A673 (cell line): Measurements from ENCODE around the gene KIF26B. TPM values are rescaled to one million over a fixed set of nuclear protein-coding genes. Genes with fewer than 3 reads are reported as not detected.

Source experiments
- BruUV-seq: library from RNA; stranded (reverse); fragments of 400-500 nt; replicated peaks from 2 replicates; lab custom pipeline; 2021; lab: Mats Ljungman, UMichigan
- CTCF ChIA-PET: fragments of 300-600 bp; sonication (Branson Sonifier 250); formaldehyde crosslinking; loops from one replicate; lab custom pipeline; 2022; ENCODE audit warnings: antibody characterized with exemption; lab: Charles Lee
- POLR2A ChIA-PET: fragments of 300-600 bp; sonication (Branson Sonifier 250); formaldehyde crosslinking; loops from one replicate; lab custom pipeline; 2022; ENCODE audit warnings: antibody characterized with exemption; ENCODE audit not compliant: low non-redundant PET; lab: Charles Lee
- DNase-seq: peaks from one replicate; pipeline ENCODE4 v3.0.0-alpha.2; 2015; ENCODE audit warnings: low spot score
- H3K27ac ChIP-seq: fragments of 200-600 bp; sonication (generic); 2 replicates; pipeline ENCODE4 v1.5.1; 2016; ENCODE audit warnings: mixed run types, low read depth, mild to moderate bottlenecking, mixed read lengths, antibody characterized with exemption, low read length; ENCODE audit not compliant: poor library complexity, severe bottlenecking
- H3K27me3 ChIP-seq: fragments of 200-600 bp; sonication (generic); replicated peaks from 2 replicates; pipeline ENCODE4 v1.6.1; 2017; ENCODE audit warnings: mixed run types, low read depth, mild to moderate bottlenecking, mixed read lengths, antibody characterized with exemption, low read length; ENCODE audit not compliant: insufficient read depth, poor library complexity
- H3K36me3 ChIP-seq: fragments of 200-600 bp; sonication (generic); 2 replicates; pipeline ENCODE4 v1.6.1; 2016; ENCODE audit warnings: mixed run types, mild to moderate bottlenecking, mixed read lengths, antibody characterized with exemption, low read length; ENCODE audit not compliant: insufficient read depth, poor library complexity, severe bottlenecking
- H3K4me1 ChIP-seq: fragments of 200-600 bp; sonication (generic); 2 replicates; pipeline ENCODE4 v1.6.1; 2017; ENCODE audit warnings: mixed run types, mild to moderate bottlenecking, mixed read lengths, antibody characterized with exemption, low read length; ENCODE audit not compliant: insufficient read depth, poor library complexity, severe bottlenecking
- H3K4me3 ChIP-seq: fragments of 200-600 bp; sonication (generic); 2 replicates; pipeline ENCODE4 v1.5.1; 2016; ENCODE audit warnings: low read depth, mixed run types, mild to moderate bottlenecking, mixed read lengths, low read length; ENCODE audit not compliant: poor library complexity, severe bottlenecking
- H3K9me3 ChIP-seq: fragments of 200-600 bp; sonication (generic); 2 replicates; pipeline ENCODE4 v1.6.1; 2016; ENCODE audit warnings: mixed run types, low read depth, mild to moderate bottlenecking, mixed read lengths, antibody characterized with exemption, low read length; ENCODE audit not compliant: poor library complexity, severe bottlenecking
- EZH2 ChIP-seq: fragments of 200-600 bp; sonication (generic); IDR thresholded peaks from 2 replicates; pipeline ENCODE4 v1.6.1; 2017; ENCODE audit warnings: borderline replicate concordance, low read depth, mild to moderate bottlenecking, mixed read lengths, antibody characterized with exemption, low read length; ENCODE audit not compliant: poor library complexity, severe bottlenecking
- intact Hi-C: fragments of 100-400 bp; cut with micrococcal nuclease; formaldehyde crosslinking; loops from one replicate; pipeline ENCODE4 v1.10.0; 2022; ENCODE audit not compliant: unreplicated experiment
- total RNA-seq: library from RNA; stranded (reverse); gene quantifications from 2 replicates; pipeline ENCODE4 v1.2.3, GENCODE V29; 2021
- TF ChIP-seq, protein P1 (sequence below): fragments of 300-800, 200-600 bp; sonication (generic); conservative IDR thresholded peaks from 2 replicates; pipeline ENCODE4 v1.5.1; 2017; ENCODE audit warnings: low read depth, mild to moderate bottlenecking, antibody characterized with exemption, low read length, moderate library complexity, mixed read lengths

KIF26B gene
- total RNA-seq, 1 experiment from 2014 or later: not detected

- POLR2A ChIA-PET: no interaction called here
- H3K4me1 ChIP-seq: no peaks in the 10 kb centered on the region
- no peaks in the 10 kb centered on the region for H3K36me3 ChIP-seq
- H3K9me3 ChIP-seq: no peaks in the 10 kb centered on the region
- no peak overlapping the region for H3K27ac ChIP-seq
- TF ChIP-seq EZH2: no peak
- TF ChIP-seq, protein P1, sequence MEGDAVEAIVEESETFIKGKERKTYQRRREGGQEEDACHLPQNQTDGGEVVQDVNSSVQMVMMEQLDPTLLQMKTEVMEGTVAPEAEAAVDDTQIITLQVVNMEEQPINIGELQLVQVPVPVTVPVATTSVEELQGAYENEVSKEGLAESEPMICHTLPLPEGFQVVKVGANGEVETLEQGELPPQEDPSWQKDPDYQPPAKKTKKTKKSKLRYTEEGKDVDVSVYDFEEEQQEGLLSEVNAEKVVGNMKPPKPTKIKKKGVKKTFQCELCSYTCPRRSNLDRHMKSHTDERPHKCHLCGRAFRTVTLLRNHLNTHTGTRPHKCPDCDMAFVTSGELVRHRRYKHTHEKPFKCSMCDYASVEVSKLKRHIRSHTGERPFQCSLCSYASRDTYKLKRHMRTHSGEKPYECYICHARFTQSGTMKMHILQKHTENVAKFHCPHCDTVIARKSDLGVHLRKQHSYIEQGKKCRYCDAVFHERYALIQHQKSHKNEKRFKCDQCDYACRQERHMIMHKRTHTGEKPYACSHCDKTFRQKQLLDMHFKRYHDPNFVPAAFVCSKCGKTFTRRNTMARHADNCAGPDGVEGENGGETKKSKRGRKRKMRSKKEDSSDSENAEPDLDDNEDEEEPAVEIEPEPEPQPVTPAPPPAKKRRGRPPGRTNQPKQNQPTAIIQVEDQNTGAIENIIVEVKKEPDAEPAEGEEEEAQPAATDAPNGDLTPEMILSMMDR: no peak
- no TSS peak for BruUV-seq
- peaks cover 42% of the 10 kb centered on the region for H3K27me3 ChIP-seq
- intact Hi-C loops: no loop called here
- CTCF ChIA-PET: no interaction called here
- DNase-seq: no peak
- no peak overlapping the region for H3K4me3 ChIP-seq
These were observed 355.4 kb downstream of the KIF26B start for GRCh38 chr1:245510144-245510543.

- ChIA-PET CTCF (no interaction called here), POLR2A (no interaction called here)
- no peaks in the 10 kb centered on the region for H3K4me1 ChIP-seq
- no peak overlapping the region for H3K27ac ChIP-seq
- peaks cover 42% of the 10 kb centered on the region for H3K27me3 ChIP-seq
- intact Hi-C loops: no loop called here
- no peak for DNase-seq
- no peaks in the 10 kb centered on the region for H3K36me3 ChIP-seq
- no TSS peak for BruUV-seq
- no peak for TF ChIP-seq EZH2
- TF ChIP-seq, protein P1: no peak
- H3K9me3 ChIP-seq: no peaks in the 10 kb centered on the region
- H3K4me3 ChIP-seq: no peak overlapping the region
These were observed 357.6 kb downstream of the KIF26B start for GRCh38 chr1:245512181-245512888.

GRCh38 chr1:245512980-245513578, 358.3 kb downstream of the KIF26B start:
- H3K36me3 ChIP-seq: no peaks in the 10 kb centered on the region
- H3K9me3 ChIP-seq: no peaks in the 10 kb centered on the region
- CTCF ChIA-PET: no interaction called here
- POLR2A ChIA-PET: no interaction called here
- no peak for TF ChIP-seq EZH2
- TF ChIP-seq, protein P1: no peak
- H3K4me3 ChIP-seq: no peak overlapping the region
- intact Hi-C loops: no loop called here
- H3K4me1 ChIP-seq: no peaks in the 10 kb centered on the region
- DNase-seq: peak; percentile 22
- peaks cover 42% of the 10 kb centered on the region for H3K27me3 ChIP-seq
- H3K27ac ChIP-seq: no peak overlapping the region
- BruUV-seq: no TSS peak
